HG03460 (cell line): ENCODE measurements around the gene ADPRHL1.
"Not testable (repeated sequence)": the region's sequence is repeated elsewhere in the genome, so short reads cannot be mapped to it uniquely, and the experiment has no call there.

Experiments
- ATAC-seq: cut with Tn5 transposase; IDR thresholded peaks from one replicate; pipeline ENCODE4 v1.9.1; 2021; ENCODE audit not compliant: unreplicated experiment

Gene ADPRHL1

DNA sequence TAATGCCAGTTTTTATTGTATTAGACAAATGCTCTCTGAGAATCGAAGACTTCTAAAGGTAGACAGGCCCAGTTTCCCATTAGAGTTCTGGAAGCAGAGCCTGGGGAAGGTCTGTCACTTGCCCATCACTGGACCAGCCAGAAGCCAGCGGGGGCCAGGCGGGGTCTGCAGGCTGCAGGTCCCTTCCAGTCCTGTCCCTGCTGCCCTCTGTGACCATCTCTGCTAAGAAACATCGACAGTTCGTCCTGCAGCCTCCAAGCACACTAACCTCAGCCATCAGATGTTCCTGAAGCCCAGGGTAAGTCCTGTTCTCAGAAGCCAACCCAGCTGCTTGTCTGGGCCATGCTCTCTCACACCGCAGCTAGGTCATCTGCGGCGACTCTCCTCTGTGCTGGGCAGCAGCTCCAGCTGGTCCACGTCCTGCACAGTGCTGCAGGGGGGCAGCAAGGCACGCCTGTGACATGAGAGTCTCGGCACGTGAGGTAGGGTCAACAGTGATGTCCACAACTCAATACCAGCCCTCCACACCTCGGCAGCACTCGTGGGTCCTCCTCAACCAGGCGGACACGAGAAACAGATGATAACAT lies 2.9 kb upstream of the ADPRHL1 start:
- ATAC-seq = no peak

DNA sequence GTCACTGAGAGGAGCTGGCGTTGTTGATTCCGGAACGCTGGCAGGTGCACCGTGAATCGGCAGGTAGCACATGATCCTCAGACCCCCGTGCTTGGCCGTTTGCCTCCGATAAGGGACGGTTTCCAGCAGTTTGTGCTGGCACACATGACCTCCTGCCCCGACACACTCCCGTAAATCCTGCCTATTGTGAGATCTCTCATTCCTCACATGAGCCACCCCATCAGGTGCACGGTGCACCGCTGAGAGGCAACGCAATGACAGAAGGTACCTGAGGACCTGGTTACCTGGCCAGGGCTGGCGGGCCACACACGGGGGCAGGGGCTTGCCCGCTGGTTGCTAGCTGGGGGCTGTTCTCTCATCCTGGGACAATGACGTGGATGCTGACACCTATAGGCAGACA lies 2.1 kb upstream of the ADPRHL1 start:
- no peak for ATAC-seq

DNA sequence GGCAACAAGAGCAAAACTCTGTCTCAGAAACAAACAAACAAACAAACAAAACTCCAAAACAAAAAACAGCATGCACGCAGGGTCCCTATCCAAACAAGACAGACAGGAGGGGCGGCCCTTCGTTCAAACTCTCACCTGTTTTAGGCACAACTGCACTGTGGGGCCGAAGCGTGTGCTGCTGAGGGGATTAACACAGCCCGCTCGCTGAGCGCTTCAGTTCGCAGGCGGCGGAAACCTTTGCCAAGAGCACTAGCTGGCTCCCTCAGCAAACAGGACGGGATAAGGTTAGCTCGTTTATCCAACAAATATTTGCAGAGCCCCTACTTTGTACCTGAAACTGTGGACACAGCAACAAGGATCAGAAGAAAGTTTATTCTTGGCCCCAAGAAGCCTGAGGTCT lies 1.6 kb upstream of the ADPRHL1 start:
- no peak for ATAC-seq

DNA sequence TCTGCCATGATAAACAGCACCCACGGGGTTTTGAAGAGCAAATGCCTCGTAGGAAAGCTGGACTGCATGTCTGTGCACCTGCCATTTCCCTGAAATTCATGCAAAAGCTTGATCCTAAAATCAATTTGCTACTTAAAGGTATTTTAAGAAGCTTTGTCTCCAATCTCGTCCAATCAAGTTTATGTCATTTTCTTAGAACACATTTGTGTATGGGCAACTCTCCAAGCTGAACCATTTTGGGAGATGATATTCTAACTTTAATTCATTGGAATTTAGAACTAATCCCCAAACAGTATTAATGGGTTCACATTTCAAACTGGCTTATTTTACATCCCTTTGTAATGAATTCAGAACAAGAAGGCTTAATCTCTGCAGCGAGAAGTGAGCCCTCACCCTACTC lies 822 bp downstream of the ADPRHL1 start:
- ATAC-seq = no peak

DNA sequence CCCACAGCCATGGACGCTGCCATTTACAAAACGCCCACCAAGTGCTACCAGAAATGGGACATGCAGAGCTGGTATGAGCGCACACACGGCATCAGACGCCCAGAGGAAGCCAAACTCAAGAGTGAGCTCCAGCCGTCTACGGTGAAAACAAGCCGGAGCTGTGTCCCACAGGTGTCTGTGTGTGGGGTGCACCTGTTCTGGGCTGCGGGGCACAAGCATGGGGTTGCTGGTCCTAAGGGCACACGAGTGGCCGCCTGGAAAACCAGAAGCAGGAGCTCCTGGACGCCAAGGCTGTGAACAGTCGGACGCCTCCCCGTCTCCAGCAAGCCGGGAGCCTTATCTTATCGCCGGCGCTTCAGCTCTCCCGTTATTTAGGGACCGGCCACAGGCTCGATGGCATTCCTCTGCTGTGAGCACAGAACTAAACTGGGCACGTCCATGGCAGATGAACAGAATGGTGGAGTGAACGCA lies 1.3 kb downstream of the ADPRHL1 start:
- ATAC-seq = no peak

DNA sequence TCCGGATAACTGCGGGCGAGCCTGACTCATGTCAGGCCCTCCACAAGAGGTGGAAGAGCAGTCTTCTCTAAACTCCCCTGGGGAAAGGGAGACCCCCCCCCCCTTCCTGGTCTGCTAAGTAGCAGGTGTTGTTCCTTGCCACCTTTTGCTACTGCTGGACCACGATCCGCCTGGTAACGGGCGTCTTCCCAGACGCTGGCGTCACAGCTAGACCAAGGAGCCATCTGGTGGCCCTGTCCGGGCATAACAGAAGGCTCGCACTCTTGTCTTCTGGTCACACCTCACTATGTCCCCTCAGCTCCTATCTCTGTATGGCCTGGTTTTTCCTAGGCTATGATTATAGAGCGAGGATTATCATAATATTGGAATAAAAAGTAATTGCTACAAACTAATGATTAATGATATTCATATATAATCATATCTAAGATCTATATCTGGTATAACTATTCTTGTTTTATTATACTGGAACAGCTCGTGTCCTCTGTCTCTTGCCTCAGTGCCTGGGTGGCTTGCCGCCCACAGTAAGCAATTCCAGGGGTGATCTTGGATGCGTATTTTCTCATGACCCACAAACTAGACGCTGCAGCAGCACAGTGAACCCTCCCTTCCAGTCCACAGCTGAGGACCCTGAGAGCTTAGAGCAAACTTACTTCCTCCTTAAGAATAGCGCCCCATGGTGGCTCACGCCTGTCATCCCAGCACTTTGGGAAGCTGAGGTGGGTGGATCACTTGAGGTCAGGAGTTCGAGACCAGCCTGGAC lies 2.2 kb downstream of the ADPRHL1 start:
- ATAC-seq = not testable (repeated sequence)

DNA sequence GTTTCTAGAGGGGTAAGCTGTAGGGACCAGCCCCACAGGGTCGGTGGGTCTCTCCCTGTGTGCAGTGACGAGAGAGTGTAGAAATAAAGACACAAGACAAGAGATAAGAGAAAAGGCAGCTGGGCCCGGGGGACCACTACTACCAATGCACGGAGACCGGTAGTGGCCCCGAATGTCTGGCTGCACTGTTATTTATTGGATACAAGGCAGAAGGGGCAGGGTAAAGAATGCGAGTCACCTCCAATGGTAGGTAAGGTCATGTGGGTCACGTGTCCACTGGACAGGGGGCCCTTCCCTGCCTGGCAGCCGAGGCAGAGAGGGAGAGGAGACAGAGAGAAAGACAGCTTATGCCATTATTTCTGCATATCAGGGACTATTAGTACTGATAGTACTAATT lies 2.9 kb downstream of the ADPRHL1 start:
- ATAC-seq = not testable (repeated sequence)

DNA sequence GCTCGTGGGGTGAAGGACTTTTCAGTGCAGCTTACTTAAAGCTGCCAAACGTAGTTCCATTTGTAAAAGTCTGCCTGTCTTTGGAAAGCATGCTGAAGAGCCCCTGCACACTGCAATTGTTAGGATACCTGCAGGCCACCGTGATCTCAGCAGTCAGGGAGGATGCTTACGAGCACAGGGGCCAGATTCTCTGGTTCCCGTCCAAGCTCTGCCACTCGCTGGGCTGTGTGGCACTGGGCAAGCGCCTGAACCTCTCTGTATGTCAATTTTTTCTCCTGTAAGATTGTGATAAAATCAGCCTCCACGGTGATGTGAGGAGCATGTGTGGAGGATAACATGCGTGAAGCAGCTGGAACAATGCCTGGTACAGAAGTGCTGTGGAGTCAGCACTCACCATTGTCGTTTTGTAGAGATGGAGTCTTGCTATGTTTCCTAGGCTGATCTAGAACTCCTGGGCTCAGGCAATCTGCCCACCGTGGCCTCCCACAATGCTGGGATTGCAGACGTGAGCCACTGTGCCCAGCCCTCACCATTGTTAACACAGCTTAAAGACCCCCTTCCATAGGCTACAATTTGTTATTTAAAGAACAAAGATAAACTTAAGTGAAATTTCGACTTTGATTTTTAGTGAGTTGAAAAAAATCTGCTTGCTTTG lies 3.5 kb downstream of the ADPRHL1 start:
- ATAC-seq = no peak

DNA sequence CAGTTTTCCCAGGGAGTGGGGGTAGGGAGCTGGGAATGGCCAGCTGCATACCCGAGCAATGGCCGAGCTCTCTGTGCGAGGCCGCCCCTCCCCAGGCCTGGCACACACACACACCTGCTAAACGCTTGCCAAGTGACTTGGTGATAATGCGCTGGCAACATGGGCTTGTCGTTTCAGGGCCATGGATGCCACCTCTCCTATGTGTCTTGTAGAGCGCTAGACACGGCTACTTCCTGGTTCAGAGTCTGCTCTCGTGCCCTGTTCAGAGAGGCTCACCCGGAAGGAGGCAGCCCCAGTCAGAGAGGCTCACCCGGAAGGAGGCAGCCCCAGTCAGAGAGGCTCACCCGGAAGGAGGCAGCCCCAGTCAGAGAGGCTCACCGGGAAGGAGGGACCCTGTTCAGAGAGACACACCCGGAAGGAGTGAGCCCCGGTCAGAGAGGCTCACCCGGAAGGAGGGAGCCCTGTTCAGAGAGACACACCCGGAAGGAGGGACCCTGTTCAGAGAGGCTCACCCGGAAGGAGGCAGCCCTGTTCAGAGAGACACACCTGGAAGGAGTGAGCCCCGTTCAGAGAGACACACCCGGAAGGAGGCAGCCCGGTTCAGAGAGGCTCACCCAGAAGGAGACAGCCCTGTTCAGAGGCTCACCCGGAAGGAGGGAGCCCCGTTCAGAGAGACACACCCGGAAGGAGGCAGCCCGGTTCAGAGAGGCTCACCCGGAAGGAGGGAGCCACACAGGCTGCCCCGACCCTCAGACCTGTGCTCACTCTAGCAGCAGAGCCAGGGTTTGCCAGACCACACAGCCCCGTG lies 4.2 kb downstream of the ADPRHL1 start:
- no peak for ATAC-seq

DNA sequence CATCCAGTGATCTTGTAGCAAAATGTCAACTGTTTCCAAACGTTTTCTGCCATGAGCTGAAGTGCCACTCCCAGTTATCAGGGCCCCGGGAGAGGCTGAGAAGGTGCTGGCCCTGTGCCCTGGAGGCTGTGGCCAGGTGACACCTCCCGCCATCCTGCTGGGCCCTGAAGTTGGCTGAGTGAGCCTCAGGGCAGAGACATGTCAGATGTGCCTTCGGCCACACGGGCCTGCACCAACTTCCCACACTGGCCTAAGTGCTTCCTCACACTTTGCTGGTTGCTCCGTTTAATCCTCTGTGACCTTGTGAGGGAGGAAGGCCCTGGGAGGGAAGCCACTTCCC lies 4.8 kb downstream of the ADPRHL1 start:
- ATAC-seq = no peak

DNA sequence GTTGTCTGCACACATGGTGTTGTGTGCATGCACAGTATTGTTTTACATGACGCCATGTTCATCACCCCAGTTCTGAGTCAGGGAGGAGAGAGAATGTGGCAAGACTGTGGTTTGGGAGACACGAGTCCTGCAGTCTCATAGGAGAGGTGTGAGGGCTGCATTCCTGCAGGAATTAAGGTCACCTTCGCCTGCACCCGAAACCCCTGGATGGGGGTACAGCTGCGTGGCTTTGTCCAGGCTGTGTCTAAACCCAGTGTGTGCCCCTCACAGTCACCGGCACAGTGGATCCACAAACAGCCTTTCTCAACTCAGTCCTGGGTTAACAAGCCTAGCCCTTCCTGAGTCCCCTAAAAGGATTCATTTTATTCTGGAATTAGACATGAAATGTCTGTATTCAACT lies 5.7 kb downstream of the ADPRHL1 start:
- no peak for ATAC-seq

DNA sequence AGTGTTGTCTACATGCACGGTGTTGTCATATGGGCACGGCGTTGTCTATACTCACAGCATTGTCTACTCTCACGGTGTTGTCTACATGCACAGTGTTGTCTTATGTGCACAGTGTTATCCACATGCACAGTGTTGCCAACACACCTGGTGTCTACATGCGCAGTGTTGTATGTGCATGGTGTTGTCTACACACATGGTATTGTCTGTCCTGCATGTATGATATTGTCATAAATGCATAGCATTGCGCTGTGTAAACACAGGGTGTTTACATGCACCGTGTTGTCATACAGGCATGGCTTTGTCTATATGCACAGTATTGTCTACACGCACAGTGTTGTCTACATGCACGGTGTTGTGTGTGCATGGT lies 6.8 kb downstream of the ADPRHL1 start:
- ATAC-seq = no peak

DNA sequence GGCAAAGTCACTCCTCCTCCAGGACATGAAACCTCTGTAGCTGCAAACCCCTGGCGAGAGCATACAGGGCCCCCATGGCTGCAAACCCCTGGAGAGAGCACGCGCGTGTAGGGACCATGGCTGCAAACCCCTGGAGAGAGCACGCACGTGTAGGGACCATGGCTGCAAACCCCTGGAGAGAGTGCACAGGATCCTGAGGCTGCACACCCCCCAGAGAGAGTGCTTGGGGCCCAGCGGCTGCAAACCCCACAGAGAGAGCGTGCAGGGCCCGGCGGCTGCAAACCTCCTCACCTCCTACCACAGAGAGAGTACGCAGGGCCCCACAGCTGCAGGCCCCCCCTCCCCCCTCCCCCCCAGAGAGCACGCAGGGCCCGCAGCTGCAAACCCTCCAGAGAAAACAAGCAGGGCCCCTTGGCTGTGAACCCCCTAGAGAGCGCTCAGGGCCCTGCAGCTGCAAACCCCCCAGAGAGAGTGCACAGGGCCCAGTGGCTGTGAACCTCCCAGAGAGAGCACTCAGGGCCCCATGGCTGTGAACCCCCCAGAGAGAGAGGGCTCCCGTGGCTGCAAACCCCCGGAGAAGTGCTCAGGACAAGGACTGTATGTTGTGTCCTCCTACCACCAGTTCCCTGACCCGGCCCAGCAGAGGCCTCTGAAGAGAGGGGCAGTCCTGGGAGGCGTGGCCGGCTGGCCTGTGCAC lies 7.3 kb downstream of the ADPRHL1 start:
- no peak for ATAC-seq

DNA sequence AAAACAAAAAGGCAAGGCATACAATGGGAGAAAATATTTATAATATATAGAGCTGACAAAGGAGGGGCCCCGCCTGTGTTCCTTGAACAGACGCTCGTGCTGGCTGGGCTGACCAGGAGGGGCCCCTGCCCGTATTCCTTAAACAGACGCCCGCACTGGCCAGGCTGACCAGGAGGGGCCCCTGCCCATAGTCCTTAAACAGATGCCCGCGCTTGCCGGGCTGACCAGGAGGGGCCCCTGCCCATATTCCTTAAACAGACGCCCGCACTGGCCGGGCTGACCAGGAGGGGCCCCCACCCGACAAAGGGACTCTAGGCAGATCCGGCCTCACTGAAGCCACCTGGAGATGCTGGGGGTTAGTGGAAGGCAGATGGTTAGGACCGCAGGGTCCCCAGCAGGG lies 9.3 kb downstream of the ADPRHL1 start:
- no peak for ATAC-seq

DNA sequence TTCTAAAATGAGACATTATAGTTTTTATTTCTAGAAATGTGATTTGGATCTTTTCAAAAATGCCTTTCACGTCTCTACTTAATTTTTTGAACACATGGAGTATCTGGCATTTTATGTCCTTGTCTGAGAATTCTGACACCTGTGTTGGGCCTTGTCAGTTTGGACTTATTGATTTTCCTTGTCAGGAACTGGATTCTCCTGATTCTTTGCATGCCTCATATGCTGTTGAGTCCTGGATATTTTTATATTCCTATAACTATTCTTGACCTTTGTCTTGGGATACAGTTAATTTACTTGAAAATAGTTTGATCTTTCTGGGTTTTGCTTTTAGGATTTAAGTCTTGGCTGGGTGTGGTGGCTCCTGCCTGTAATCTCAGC lies 10.3 kb downstream of the ADPRHL1 start:
- ATAC-seq = no peak

DNA sequence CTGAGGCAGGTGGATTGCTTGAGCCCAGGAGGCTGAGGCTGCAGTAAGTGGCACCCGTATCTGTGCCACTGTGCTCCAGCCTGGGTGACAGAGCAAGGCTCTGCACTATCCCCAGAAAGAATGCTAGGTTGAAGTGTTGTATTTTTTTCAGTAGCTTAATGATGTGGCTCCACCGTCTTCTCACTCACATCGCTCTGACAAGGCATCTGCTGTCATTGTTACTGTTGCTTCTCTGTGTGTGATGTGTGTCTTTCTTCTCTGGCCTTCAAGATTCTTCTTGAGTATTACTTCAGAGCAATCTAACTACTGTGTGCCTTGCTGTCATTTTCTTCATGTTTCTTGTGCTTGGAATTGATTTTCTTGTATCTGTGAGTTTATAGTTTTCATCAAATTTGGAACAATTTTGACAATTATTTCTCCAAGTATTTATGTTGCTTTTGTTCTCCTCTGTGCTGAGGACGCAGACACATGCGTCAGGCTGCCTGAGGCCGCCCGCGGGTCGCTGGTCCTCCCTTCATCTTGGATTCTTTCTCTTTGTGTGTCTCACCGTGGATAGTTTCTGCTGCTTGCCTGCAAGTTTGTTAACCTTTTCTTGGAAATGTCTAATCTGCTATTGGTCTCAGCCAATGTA lies 10.8 kb downstream of the ADPRHL1 start:
- no peak for ATAC-seq

DNA sequence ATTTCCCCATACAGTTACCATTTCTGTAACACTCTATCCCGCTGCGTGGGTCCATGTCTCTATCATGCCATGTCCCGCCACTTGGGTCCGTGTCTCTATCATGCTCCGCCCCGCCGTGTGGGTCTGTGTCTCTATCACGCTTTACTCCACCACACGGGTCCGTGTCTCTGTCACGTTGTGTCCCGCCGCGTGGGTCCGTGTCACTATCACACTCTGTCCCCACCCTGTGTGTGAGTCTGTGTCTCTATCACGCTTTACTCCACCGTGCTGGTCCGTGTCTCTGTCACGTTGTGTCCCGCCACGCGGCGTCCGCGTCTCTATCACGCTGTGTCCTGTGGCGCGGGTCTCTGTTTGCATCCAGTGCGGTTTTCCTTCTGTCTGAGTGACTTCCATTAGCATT lies 11.6 kb downstream of the ADPRHL1 start:
- no peak for ATAC-seq

DNA sequence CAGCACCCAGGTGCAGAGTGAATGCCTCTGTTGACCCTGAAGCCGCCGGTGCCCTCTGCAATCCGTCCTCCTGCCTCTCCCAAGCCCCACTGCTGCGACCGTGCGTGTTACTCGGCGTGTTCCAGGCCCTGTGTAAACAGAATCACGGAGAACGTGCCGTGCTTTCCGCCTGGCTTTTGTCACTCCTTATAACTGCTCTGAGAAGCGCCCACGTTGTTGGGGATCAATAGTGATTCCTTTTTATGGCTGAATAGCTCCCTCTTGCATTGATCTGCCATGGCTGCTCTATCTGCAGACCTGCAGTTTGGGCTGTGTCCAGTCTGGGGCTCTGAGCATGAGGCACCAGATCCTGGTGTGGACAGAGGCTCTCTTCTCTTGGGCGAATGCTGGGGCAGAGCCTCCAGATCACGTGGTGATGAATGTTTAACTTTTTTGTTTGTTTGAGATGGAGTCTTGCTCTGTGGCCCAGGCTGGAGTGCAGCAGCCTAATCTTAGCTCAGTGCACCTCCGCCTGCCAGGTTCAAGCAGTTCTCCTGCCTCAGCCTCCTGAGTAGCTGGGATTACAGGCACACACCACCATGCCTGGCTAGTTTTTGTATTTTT lies 15.8 kb downstream of the ADPRHL1 start:
- ATAC-seq = no peak

DNA sequence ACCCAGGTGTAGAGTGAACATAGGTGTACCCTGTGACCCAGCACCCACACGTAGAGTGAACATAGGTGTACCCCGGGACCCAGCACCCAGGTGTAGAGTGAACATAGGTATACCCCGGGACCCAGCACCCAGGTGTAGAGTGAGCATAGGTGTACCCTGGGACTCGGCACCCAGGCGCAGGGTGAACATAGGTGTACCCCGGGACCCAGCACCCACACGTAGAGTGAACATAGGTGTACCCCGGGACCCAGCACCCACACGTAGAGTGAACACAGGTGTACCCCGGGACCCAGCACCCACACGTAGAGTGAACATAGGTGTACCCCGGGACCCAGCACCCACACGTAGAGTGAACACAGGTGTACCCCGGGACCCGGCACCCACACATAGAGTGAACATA lies 16.4 kb downstream of the ADPRHL1 start:
- not testable (repeated sequence) for ATAC-seq

DNA sequence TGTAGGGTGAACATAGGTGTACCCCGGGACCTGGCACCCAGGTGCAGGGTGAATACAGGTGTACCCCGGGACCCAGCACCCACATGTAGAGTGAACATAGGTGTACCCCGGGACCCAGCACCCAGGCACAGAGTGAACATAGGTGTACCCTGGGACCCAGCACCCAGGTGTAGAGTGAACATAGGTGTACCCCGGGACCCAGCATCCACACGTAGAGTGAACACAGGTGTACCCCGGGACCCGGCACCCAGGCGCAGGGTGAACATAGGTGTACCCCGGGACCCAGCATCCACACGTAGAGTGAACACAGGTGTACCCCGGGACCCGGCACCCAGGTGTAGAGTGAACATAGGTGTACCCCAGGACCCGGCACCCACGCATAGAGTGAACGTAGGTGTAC lies 17.4 kb downstream of the ADPRHL1 start:
- not testable (repeated sequence) for ATAC-seq
